GM18511 (cell line): ENCODE measurements around the gene P2RY4.
"Not testable (repeated sequence)": the region's sequence is repeated elsewhere in the genome, so short reads cannot be mapped to it uniquely, and the experiment has no call there.

Source experiments
- ATAC-seq: cut with Tn5 transposase; IDR thresholded peaks from one replicate; pipeline ENCODE4 v1.9.1; 2021; ENCODE audit warnings: mild to moderate bottlenecking, moderate library complexity; ENCODE audit not compliant: unreplicated experiment

P2RY4 gene

GRCh38 chrX:70244881-70245280, 15.1 kb downstream of the P2RY4 start:
- ATAC-seq = no peak

GRCh38 chrX:70243601-70244000, 16.4 kb downstream of the P2RY4 start:
- ATAC-seq = not testable (repeated sequence)

GRCh38 chrX:70241501-70241900, 18.5 kb downstream of the P2RY4 start:
- no peak for ATAC-seq

- ATAC-seq = no peak
Measured at GRCh38 chrX:70240751-70241150, 19.3 kb downstream of the P2RY4 start.

GRCh38 chrX:70234355-70234754, 25.6 kb downstream of the P2RY4 start, which contains the start of gene AWAT1:
TSS of gene AWAT1 (plus strand) at chrX:70234655. CDS start at chrX:70234696, 41 bp downstream.
- no peak for ATAC-seq

- ATAC-seq = no peak
Measured at GRCh38 chrX:70231666-70232065, 28.3 kb downstream of the P2RY4 start.

GRCh38 chrX:70226687-70227086, 33.3 kb downstream of the P2RY4 start:
- ATAC-seq = no peak

- ATAC-seq = no peak
Measured at GRCh38 chrX:70226048-70226447, 34.0 kb downstream of the P2RY4 start.

- no peak for ATAC-seq
Measured at GRCh38 chrX:70219938-70220764, 39.9 kb downstream of the P2RY4 start.

- not testable (repeated sequence) for ATAC-seq
Measured at GRCh38 chrX:70209570-70209969, 50.4 kb downstream of the P2RY4 start.

- ATAC-seq = no peak
Measured at GRCh38 chrX:70208479-70208878, 51.5 kb downstream of the P2RY4 start.
